IMR-90 (cell line): ENCODE data around the gene ORAI1. TPM values are rescaled to one million over a fixed set of nuclear protein-coding genes. Genes with fewer than 3 reads are reported as not detected.

ENCODE experiments used
- ATAC-seq: fragments of 200-7000 bp; cut with Tn5 transposase; 2 replicates; pipeline ENCODE4 v1.9.1; 2020; ENCODE audit warnings: low read depth, mild to moderate bottlenecking, moderate library complexity
- BruUV-seq: library from RNA; stranded (reverse); fragments of 400-500 nt; replicated peaks from 2 replicates; lab custom pipeline; 2021; lab: Mats Ljungman, UMichigan
- CTCF ChIA-PET: fragments of 300-600 bp; formaldehyde crosslinking; extraction: SDS; loops from one replicate; lab custom pipeline; 2021; ENCODE audit warnings: antibody characterized with exemption; lab: Yijun Ruan, JAX
- POLR2A ChIA-PET: fragments of 300-600 bp; sonication (Branson Sonifier 250); formaldehyde crosslinking; loops from one replicate; lab custom pipeline; 2022; ENCODE audit warnings: antibody characterized with exemption; ENCODE audit not compliant: unreplicated experiment; lab: Charles Lee
- DNase-seq: peaks from one replicate; pipeline ENCODE4 v3.0.0; 2013
- H2AFZ ChIP-seq: replicated peaks from 2 replicates; pipeline ENCODE3; 2013; ENCODE audit warnings: low read length, mild to moderate bottlenecking; ENCODE audit not compliant: poor library complexity
- H2AK5ac ChIP-seq: 2 replicates; pipeline ENCODE4 v1.6.1; 2013; ENCODE audit warnings: low read depth, low read length, inconsistent platforms
- H2AK9ac ChIP-seq: replicated peaks from 2 replicates; pipeline ENCODE3; 2013; ENCODE audit warnings: mild to moderate bottlenecking, low read depth, low read length, moderate library complexity; ENCODE audit not compliant: poor library complexity
- H2BK120ac ChIP-seq: 2 replicates; pipeline ENCODE4 v1.6.1; 2013; ENCODE audit warnings: low read depth, low read length, inconsistent platforms
- H2BK15ac ChIP-seq: 3 replicates; pipeline ENCODE4 v1.6.1; 2013; ENCODE audit warnings: low read depth, low read length, inconsistent platforms
- H2BK20ac ChIP-seq: 2 replicates; pipeline ENCODE4 v1.6.1; 2013; ENCODE audit warnings: low read depth, mild to moderate bottlenecking, inconsistent platforms, low read length, moderate library complexity
- H2BK5ac ChIP-seq: 2 replicates; pipeline ENCODE4 v1.6.1; 2013; ENCODE audit warnings: mild to moderate bottlenecking, low read depth, low read length, inconsistent platforms; ENCODE audit not compliant: poor library complexity, severe bottlenecking
- H3K14ac ChIP-seq: replicated peaks from 2 replicates; pipeline ENCODE4 v1.6.1; 2013; ENCODE audit warnings: low read depth, low read length, inconsistent platforms
- H3K18ac ChIP-seq: 2 replicates; pipeline ENCODE4 v1.6.1; 2013; ENCODE audit warnings: low read depth, low read length, control low read depth
- H3K23ac ChIP-seq: 2 replicates; pipeline ENCODE4 v1.6.1; 2013; ENCODE audit warnings: low read depth, low read length, inconsistent platforms
- H3K27ac ChIP-seq: 2 replicates; pipeline ENCODE4 v1.5.1; 2013; ENCODE audit warnings: mild to moderate bottlenecking, control low read depth, low read length; ENCODE audit not compliant: insufficient read depth
- H3K27me3 ChIP-seq: 2 replicates; pipeline ENCODE4 v1.6.1; 2013; ENCODE audit warnings: low read length; ENCODE audit not compliant: control insufficient read depth, insufficient read depth
- H3K36me3 ChIP-seq: 2 replicates; pipeline ENCODE4 v1.6.1; 2013; ENCODE audit warnings: low read length, mixed read lengths; ENCODE audit not compliant: control insufficient read depth, insufficient read depth
- H3K4ac ChIP-seq: 2 replicates; pipeline ENCODE4 v1.6.1; 2013; ENCODE audit warnings: low read depth, low read length, inconsistent platforms
- H3K4me1 ChIP-seq: 2 replicates; pipeline ENCODE4 v1.6.1; 2013; ENCODE audit warnings: low read length, mixed read lengths; ENCODE audit not compliant: control insufficient read depth, insufficient read depth
- H3K4me2 ChIP-seq: 2 replicates; pipeline ENCODE4 v1.6.1; 2013; ENCODE audit warnings: low read depth, mild to moderate bottlenecking, control low read depth, low read length, moderate library complexity
- H3K4me3 ChIP-seq: 2 replicates; pipeline ENCODE4 v1.5.1; 2013; ENCODE audit warnings: low read depth, mild to moderate bottlenecking, control low read depth, low read length, moderate library complexity; ENCODE audit not compliant: insufficient read depth
- H3K56ac ChIP-seq: 2 replicates; pipeline ENCODE4 v1.6.1; 2013; ENCODE audit warnings: low read length, inconsistent platforms; ENCODE audit not compliant: insufficient read depth; ENCODE audit errors: extremely low read depth
- H3K79me1 ChIP-seq, 2 experiments: 2 replicates each; pipeline ENCODE4 v1.6.1; 2013; ENCODE audit warnings: low read length in 2 of 2, inconsistent platforms in 1 of 2, low read depth in 1 of 2
- H3K9ac ChIP-seq: 2 replicates; pipeline ENCODE4 v1.6.1; 2013; ENCODE audit warnings: low read depth, low read length, control low read depth
- H3K9me1 ChIP-seq: 2 replicates; pipeline ENCODE4 v1.6.1; 2013; ENCODE audit warnings: low read length, inconsistent platforms; ENCODE audit not compliant: insufficient read depth
- H3K9me3 ChIP-seq: 2 replicates; pipeline ENCODE4 v1.6.1; 2013; ENCODE audit warnings: low read length; ENCODE audit not compliant: control insufficient read depth, insufficient read depth
- H4K20me1 ChIP-seq: 2 replicates; pipeline ENCODE4 v1.6.1; 2013; ENCODE audit warnings: low read length, inconsistent platforms; ENCODE audit not compliant: insufficient read depth
- H4K5ac ChIP-seq: 2 replicates; pipeline ENCODE4 v1.6.1; 2013; ENCODE audit warnings: mild to moderate bottlenecking, low read depth, low read length, control low read depth
- H4K8ac ChIP-seq, 2 experiments: 2 replicates each; pipeline ENCODE4 v1.6.1; 2013; ENCODE audit warnings: low read depth in 2 of 2, low read length in 2 of 2, control low read depth in 1 of 2, inconsistent platforms in 1 of 2
- H4K91ac ChIP-seq: 2 replicates; pipeline ENCODE4 v1.6.1; 2013; ENCODE audit warnings: low read depth, low read length, inconsistent platforms; ENCODE audit not compliant: insufficient read depth
- BHLHE40 ChIP-seq: fragments of 150-350 bp; IDR thresholded peaks from 2 replicates; pipeline ENCODE4 v1.6.1; 2016; ENCODE audit warnings: mild to moderate bottlenecking, low read depth, low read length
- CEBPB ChIP-seq: IDR thresholded peaks from 2 replicates; pipeline ENCODE4 v1.6.1; 2012; ENCODE audit warnings: low read depth, low read length, improper control_type of control experiment
- CHD1 ChIP-seq: IDR thresholded peaks from 2 replicates; pipeline ENCODE4 v1.6.1; 2012; ENCODE audit warnings: low read depth, low read length, improper control_type of control experiment
- CTCF ChIP-seq: conservative IDR thresholded peaks from 2 replicates; pipeline ENCODE4 v1.5.1; 2012; ENCODE audit warnings: mild to moderate bottlenecking, low read depth, low read length, improper control_type of control experiment
- FOS ChIP-seq: fragments of 150-350 bp; IDR thresholded peaks from 2 replicates; pipeline ENCODE4 v1.6.1; 2016; ENCODE audit warnings: low read depth, low read length
- MAFK ChIP-seq: IDR thresholded peaks from 2 replicates; pipeline ENCODE4 v1.6.1; 2012; ENCODE audit warnings: low read depth, low read length, improper control_type of control experiment
- MAZ ChIP-seq: IDR thresholded peaks from 2 replicates; pipeline ENCODE4 v1.6.1; 2012; ENCODE audit warnings: low read depth, mild to moderate bottlenecking, low read length, improper control_type of control experiment, moderate library complexity, borderline replicate concordance
- MXI1 ChIP-seq: IDR thresholded peaks from 2 replicates; pipeline ENCODE4 v1.6.1; 2012; ENCODE audit warnings: low read depth, mild to moderate bottlenecking, low read length, moderate library complexity, borderline replicate concordance
- NFE2L2 ChIP-seq: fragments of 150-350 bp; IDR thresholded peaks from 2 replicates; pipeline ENCODE4 v1.6.1; 2016; ENCODE audit warnings: low read depth, mild to moderate bottlenecking, low read length
- POLR2A ChIP-seq: IDR thresholded peaks from 2 replicates; pipeline ENCODE4 v1.6.1; 2012; ENCODE audit warnings: mild to moderate bottlenecking, low read depth, low read length
- RAD21 ChIP-seq: IDR thresholded peaks from 2 replicates; pipeline ENCODE4 v1.6.1; 2012; ENCODE audit warnings: low read length, improper control_type of control experiment
- RCOR1 ChIP-seq: IDR thresholded peaks from 2 replicates; pipeline ENCODE4 v1.6.1; 2012; ENCODE audit warnings: mild to moderate bottlenecking, low read length, improper control_type of control experiment; ENCODE audit not compliant: insufficient replicate concordance
- RFX5 ChIP-seq: IDR thresholded peaks from 2 replicates; pipeline ENCODE4 v1.8.0; 2012; ENCODE audit warnings: low read depth, mild to moderate bottlenecking, low read length, moderate library complexity
- SMC3 ChIP-seq: fragments of 150-350 bp; IDR thresholded peaks from 2 replicates; pipeline ENCODE4 v1.6.1; 2016; ENCODE audit warnings: low read depth, mild to moderate bottlenecking, antibody characterized with exemption, low read length, moderate library complexity
- USF2 ChIP-seq: fragments of 150-350 bp; IDR thresholded peaks from 2 replicates; pipeline ENCODE4 v1.6.1; 2017; ENCODE audit warnings: mild to moderate bottlenecking, antibody characterized with exemption, low read length, low read depth
- WGBS, 2 experiments: methylation state at CpG; one replicate each; pipeline versions ENCODE4 v1.1.5 to v1.1.7; 2013; ENCODE audit warnings: missing lambda C conversion rate in 2 of 2; ENCODE audit not compliant: insufficient read length in 1 of 2; ENCODE audit errors: extremely low coverage in 2 of 2; 5-methylcytosine and 5-hydroxymethylcytosine counted together
- dilution Hi-C: fragments of 300-500 bp; cut with HindIII; formaldehyde crosslinking; loops from one replicate; pipeline ENCODE4 v1.14.3; 2018; ENCODE audit warnings: low sequenced_read_pairs; ENCODE audit not compliant: unreplicated experiment
- in situ Hi-C: fragments of 300-500 bp; cut with MboI; formaldehyde crosslinking; loops from 3 replicates; pipeline ENCODE4 v1.14.3; 2019; ENCODE audit warnings: low sequenced_read_pairs, inconsistent platforms, mixed read lengths
- intact Hi-C: fragments of 100-400 bp; cut with micrococcal nuclease; formaldehyde crosslinking; loops from 2 replicates; pipeline ENCODE4 v1.10.0; 2022
- polyA plus RNA-seq, 3 experiments: library from polyadenylated mRNA; depleted of rRNA; stranded (reverse); fragments of >200 nt; gene quantifications; 2 replicates each; pipeline ENCODE4 v1.2.3, GENCODE V29; 2012; ENCODE audit warnings: low replicate concordance in 1 of 3
- total RNA-seq: library from RNA; depleted of rRNA; stranded (reverse); fragments of >200 nt; gene quantifications from 2 replicates; pipeline ENCODE4 v1.2.3, GENCODE V29; 2012
- TF ChIP-seq, protein P1 (sequence below): fragments of 150-350 bp; IDR thresholded peaks from 2 replicates; pipeline ENCODE4 v1.6.1; 2016; ENCODE audit warnings: low read depth, mild to moderate bottlenecking, low read length, moderate library complexity, borderline replicate concordance

The ORAI1 gene
- total and polyA plus RNA-seq, 2 of the 4 experiments (the other 2 are of a cell fraction): 3.9 to 22.7 TPM

- Histone ChIP-seq H3K56ac (no peak overlapping the region), H3K14ac (no peak overlapping the region), H3K27ac (no peak overlapping the region), H3K36me3 (no peaks in the 10 kb centered on the region), H3K27me3 (no peaks in the 10 kb centered on the region), H4K20me1 (no peaks in the 10 kb centered on the region), H2BK15ac (no peak overlapping the region), H4K5ac (no peak overlapping the region), H3K4me2 (no peak overlapping the region), H2AFZ (no peak overlapping the region), H4K91ac (no peak overlapping the region), H3K79me1 (no peaks in the 10 kb centered on the region), H3K9me3 (no peaks in the 10 kb centered on the region), H2BK20ac (no peak overlapping the region), H2BK120ac (no peak overlapping the region), H3K23ac (no peak overlapping the region), H3K9me1 (0 out of 2 replicates have a peak, but pooled peaks cover 3% of the 10 kb centered on the region), H2BK5ac (no peak overlapping the region), H3K9ac (no peak overlapping the region), H4K8ac (no peak overlapping the region), H3K4ac (no peak overlapping the region), H2AK9ac (peak overlapping the region; percentile 65), H3K4me1 (no peaks in the 10 kb centered on the region), H2AK5ac (no peak overlapping the region), H3K18ac (no peak overlapping the region), H3K4me3 (no peak overlapping the region)
- ChIA-PET POLR2A (no interaction called here), CTCF (interaction anchor here (0.6 kb wide), 1 partner anchor 360 kb away, joined by 3 read pairs; no protein-coding TSS in a partner anchor)
- DNase-seq: no peak
- no TSS peak for BruUV-seq
- WGBS, 2 experiments: 43% methylated on average over 1 of the region's 8 CpGs; no CpG with 5 or more reads in 1 of the 2 experiments
- intact Hi-C loops (no loop called here), dilution Hi-C loops (no loop called here), in situ Hi-C loops (no loop called here)
- ATAC-seq: no peak
- no peak for TF ChIP-seq RCOR1
- TF ChIP-seq RAD21: no peak
- TF ChIP-seq FOS: no peak
- TF ChIP-seq POLR2A: no peak
- TF ChIP-seq CTCF: no peak
- TF ChIP-seq CHD1: no peak
- TF ChIP-seq SMC3: no peak
- no peak for TF ChIP-seq MAZ
- TF ChIP-seq MAFK: no peak
- no peak for TF ChIP-seq BHLHE40
- no peak for TF ChIP-seq USF2
- no peak for TF ChIP-seq NFE2L2
- TF ChIP-seq CEBPB: no peak
- TF ChIP-seq RFX5: no peak
- no peak for TF ChIP-seq MXI1
- TF ChIP-seq, protein P1, sequence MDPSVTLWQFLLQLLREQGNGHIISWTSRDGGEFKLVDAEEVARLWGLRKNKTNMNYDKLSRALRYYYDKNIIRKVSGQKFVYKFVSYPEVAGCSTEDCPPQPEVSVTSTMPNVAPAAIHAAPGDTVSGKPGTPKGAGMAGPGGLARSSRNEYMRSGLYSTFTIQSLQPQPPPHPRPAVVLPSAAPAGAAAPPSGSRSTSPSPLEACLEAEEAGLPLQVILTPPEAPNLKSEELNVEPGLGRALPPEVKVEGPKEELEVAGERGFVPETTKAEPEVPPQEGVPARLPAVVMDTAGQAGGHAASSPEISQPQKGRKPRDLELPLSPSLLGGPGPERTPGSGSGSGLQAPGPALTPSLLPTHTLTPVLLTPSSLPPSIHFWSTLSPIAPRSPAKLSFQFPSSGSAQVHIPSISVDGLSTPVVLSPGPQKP: no peak
These were observed 25.0 kb downstream of the ORAI1 start for GRCh38 chr12:121651320-121651719.
